ENCODE data around the gene CENPP. TPM values are rescaled to one million over a fixed set of nuclear protein-coding genes. Genes with fewer than 3 reads are reported as not detected.

The CENPP gene
- polyA plus RNA-seq, 3 donors from 2014 or later, result 4.5 to 9.7 (median 4.7) TPM

- DNase-seq, result no peak
- Mint-ChIP-seq H3K36me3 (peaks cover 14 to 24% (median 15%) of the 10 kb centered on the region in 3 donors), H3K4me3 (peak overlapping the region in 3 of 5 donors; percentile 2 to 40 (median 17)), H3K4me1 (peaks cover 38 to 66% of the 10 kb centered on the region in 2 donors), H3K27me3 (ENCODE audit: low read depth in 3 of 3) (peaks cover 8 to 11% (median 10%) of the 10 kb centered on the region in 3 donors), H3K9me3 (no peaks in the 10 kb centered on the region), H3K27ac (peak overlapping the region in 5 of 6 donors; percentile 17 to 70 (median 26))
These were observed 30.4 kb upstream of the CENPP start for GRCh38 chr9:92295240-92295790.

- Mint-ChIP-seq H3K27me3 (ENCODE audit: low read depth in 3 of 3) (peaks cover 8 to 11% (median 10%) of the 10 kb centered on the region in 3 donors), H3K36me3 (peaks cover 14 to 24% (median 14%) of the 10 kb centered on the region in 3 donors), H3K4me1 (peaks cover 38 to 60% of the 10 kb centered on the region in 2 donors), H3K4me3 (peak overlapping the region in 1 of 5 donors; percentile 6), H3K27ac (peak overlapping the region in 1 of 6 donors; percentile 66), H3K9me3 (no peaks in the 10 kb centered on the region)
- DNase-seq, result no peak
These were observed 29.9 kb upstream of the CENPP start for GRCh38 chr9:92295827-92296258.

- peaks cover 14 to 36% (median 14%) of the 10 kb centered on the region in 3 donors for H3K36me3 Mint-ChIP-seq
- H3K27me3 Mint-ChIP-seq (ENCODE audit: low read depth in 3 of 3), result peaks cover 8 to 11% (median 10%) of the 10 kb centered on the region in 3 donors
- no peaks in the 10 kb centered on the region for H3K9me3 Mint-ChIP-seq
- H3K27ac Mint-ChIP-seq, result peak overlapping the region; percentile 88 to 93 (median 90)
- peak in 1 of 3 donors; percentile 2 for DNase-seq
- peaks cover 27 to 43% of the 10 kb centered on the region in 2 donors for H3K4me1 Mint-ChIP-seq
- H3K4me3 Mint-ChIP-seq, result peak overlapping the region; percentile 66 to 81 (median 72)
These were observed 28.1 kb upstream of the CENPP start for GRCh38 chr9:92297611-92298010.

- Mint-ChIP-seq H3K9me3 (no peaks in the 10 kb centered on the region), H3K27me3 (ENCODE audit: low read depth in 3 of 3) (peaks cover 8 to 11% (median 10%) of the 10 kb centered on the region in 3 donors), H3K36me3 (peaks cover 14 to 40% (median 14%) of the 10 kb centered on the region in 3 donors), H3K4me3 (peak overlapping the region; percentile 66 to 81 (median 72)), H3K27ac (peak overlapping the region in 5 of 6 donors; percentile 90 to 93 (median 91)), H3K4me1 (peaks cover 22 to 38% of the 10 kb centered on the region in 2 donors)
- no peak for DNase-seq
These were observed 27.7 kb upstream of the CENPP start for GRCh38 chr9:92298036-92298435.

- Mint-ChIP-seq H3K9me3 (no peaks in the 10 kb centered on the region), H3K27ac (peak overlapping the region in 4 of 6 donors; percentile 2 to 72 (median 11)), H3K36me3 (peaks cover 14 to 48% (median 14%) of the 10 kb centered on the region in 3 donors), H3K4me3 (no peak overlapping the region), H3K4me1 (peaks cover 14 to 28% of the 10 kb centered on the region in 2 donors), H3K27me3 (ENCODE audit: low read depth in 3 of 3) (peaks cover 0 to 3% (median 2%) of the 10 kb centered on the region in 3 donors)
- DNase-seq, result no peak
These were observed 26.6 kb upstream of the CENPP start for GRCh38 chr9:92299116-92299515.

GRCh38 chr9:92300936-92301335 lies 24.8 kb upstream of the CENPP start:
- no peak for DNase-seq
- H3K4me1 Mint-ChIP-seq, result peaks cover 7 to 14% of the 10 kb centered on the region in 2 donors
- H3K27me3 Mint-ChIP-seq (ENCODE audit: low read depth in 3 of 3), result no peaks in the 10 kb centered on the region
- no peaks in the 10 kb centered on the region for H3K9me3 Mint-ChIP-seq
- H3K4me3 Mint-ChIP-seq, result no peak overlapping the region
- no peak overlapping the region for H3K27ac Mint-ChIP-seq
- H3K36me3 Mint-ChIP-seq, result peaks cover 18 to 56% (median 19%) of the 10 kb centered on the region in 3 donors

GRCh38 chr9:92308893-92309292 lies 16.9 kb upstream of the CENPP start:
- H3K4me3 Mint-ChIP-seq, result no peak overlapping the region
- peaks cover 32 to 62% (median 40%) of the 10 kb centered on the region in 3 donors for H3K36me3 Mint-ChIP-seq
- peak overlapping the region in 1 of 6 donors; percentile 29 for H3K27ac Mint-ChIP-seq
- DNase-seq, result no peak
- peaks cover 2% of the 10 kb centered on the region in 3 donors for H3K27me3 Mint-ChIP-seq (ENCODE audit: low read depth in 3 of 3)
- no peaks in the 10 kb centered on the region for H3K9me3 Mint-ChIP-seq
- H3K4me1 Mint-ChIP-seq, result peaks cover 9 to 27% of the 10 kb centered on the region in 2 donors

- no peak for DNase-seq
- Mint-ChIP-seq H3K27me3 (ENCODE audit: low read depth in 3 of 3) (peaks cover 2% of the 10 kb centered on the region in 3 donors), H3K9me3 (no peaks in the 10 kb centered on the region), H3K4me1 (peaks cover 11 to 33% of the 10 kb centered on the region in 2 donors), H3K4me3 (no peak overlapping the region), H3K36me3 (peaks cover 35 to 60% (median 42%) of the 10 kb centered on the region in 3 donors), H3K27ac (no peak overlapping the region)
These were observed 15.2 kb upstream of the CENPP start for GRCh38 chr9:92310562-92310961.

GRCh38 chr9:92312887-92313623 lies 12.7 kb upstream of the CENPP start:
- Mint-ChIP-seq H3K4me3 (no peak overlapping the region), H3K9me3 (no peaks in the 10 kb centered on the region), H3K36me3 (peaks cover 34 to 60% (median 40%) of the 10 kb centered on the region in 3 donors), H3K27ac (peak overlapping the region in 5 of 6 donors; percentile 1 to 39 (median 9)), H3K27me3 (ENCODE audit: low read depth in 3 of 3) (peaks cover 2% of the 10 kb centered on the region in 3 donors), H3K4me1 (peaks cover 11 to 33% of the 10 kb centered on the region in 2 donors)
- DNase-seq, result no peak

- H3K4me3 Mint-ChIP-seq, result no peak overlapping the region
- no peak for DNase-seq
- H3K27me3 Mint-ChIP-seq (ENCODE audit: low read depth in 3 of 3), result peaks cover 0 to 2% (median 0%) of the 10 kb centered on the region in 3 donors
- H3K4me1 Mint-ChIP-seq, result peaks cover 11 to 29% of the 10 kb centered on the region in 2 donors
- H3K36me3 Mint-ChIP-seq, result peaks cover 33 to 59% (median 37%) of the 10 kb centered on the region in 3 donors
- no peaks in the 10 kb centered on the region for H3K9me3 Mint-ChIP-seq
- H3K27ac Mint-ChIP-seq, result peak overlapping the region in 2 of 6 donors; percentile 1 to 39
These were observed 12.1 kb upstream of the CENPP start for GRCh38 chr9:92313624-92314012.

GRCh38 chr9:92315456-92315855 lies 10.3 kb upstream of the CENPP start:
- H3K4me3 Mint-ChIP-seq, result no peak overlapping the region
- peaks cover 0 to 2% (median 0%) of the 10 kb centered on the region in 3 donors for H3K27me3 Mint-ChIP-seq (ENCODE audit: low read depth in 3 of 3)
- DNase-seq, result no peak
- peaks cover 11 to 29% of the 10 kb centered on the region in 2 donors for H3K4me1 Mint-ChIP-seq
- H3K36me3 Mint-ChIP-seq, result peaks cover 32 to 55% (median 32%) of the 10 kb centered on the region in 3 donors
- H3K27ac Mint-ChIP-seq, result no peak overlapping the region
- H3K9me3 Mint-ChIP-seq, result no peaks in the 10 kb centered on the region

GRCh38 chr9:92324431-92324830 lies 1.3 kb upstream of the CENPP start:
- no peak for DNase-seq
- peaks cover 6 to 14% (median 12%) of the 10 kb centered on the region in 3 donors for H3K36me3 Mint-ChIP-seq
- peaks cover 4 to 9% (median 7%) of the 10 kb centered on the region in 3 donors for H3K27me3 Mint-ChIP-seq (ENCODE audit: low read depth in 3 of 3)
- H3K4me3 Mint-ChIP-seq, result peak overlapping the region; percentile 96 to 100 (median 99)
- peaks cover 29 to 34% of the 10 kb centered on the region in 2 donors for H3K4me1 Mint-ChIP-seq
- H3K9me3 Mint-ChIP-seq, result no peaks in the 10 kb centered on the region
- peak overlapping the region; percentile 98 to 100 (median 100) for H3K27ac Mint-ChIP-seq

- Mint-ChIP-seq H3K4me1 (peaks cover 29 to 34% of the 10 kb centered on the region in 2 donors), H3K36me3 (peaks cover 4 to 11% (median 9%) of the 10 kb centered on the region in 3 donors), H3K27me3 (ENCODE audit: low read depth in 3 of 3) (peaks cover 4 to 9% (median 7%) of the 10 kb centered on the region in 3 donors), H3K27ac (peak overlapping the region; percentile 98 to 100 (median 100)), H3K9me3 (no peaks in the 10 kb centered on the region), H3K4me3 (peak overlapping the region; percentile 96 to 100 (median 99))
- DNase-seq, result no peak
These were observed 874 bp upstream of the CENPP start for GRCh38 chr9:92324889-92325268.

Data from immature natural killer cell (primary cell).